WI38 (cell line): ENCODE data around the gene TXNRD3.

Source experiments
- H3K4me3 ChIP-seq: 2 replicates; pipeline ENCODE4 v1.5.1; 2011; ENCODE audit warnings: low read depth, mild to moderate bottlenecking, control low read depth, low read length
- TF ChIP-seq, protein P1 (sequence below): IDR thresholded peaks from 2 replicates; pipeline ENCODE4 v1.5.1; 2012; ENCODE audit warnings: low read depth, mild to moderate bottlenecking, control low read depth, low read length

Gene TXNRD3

DNA sequence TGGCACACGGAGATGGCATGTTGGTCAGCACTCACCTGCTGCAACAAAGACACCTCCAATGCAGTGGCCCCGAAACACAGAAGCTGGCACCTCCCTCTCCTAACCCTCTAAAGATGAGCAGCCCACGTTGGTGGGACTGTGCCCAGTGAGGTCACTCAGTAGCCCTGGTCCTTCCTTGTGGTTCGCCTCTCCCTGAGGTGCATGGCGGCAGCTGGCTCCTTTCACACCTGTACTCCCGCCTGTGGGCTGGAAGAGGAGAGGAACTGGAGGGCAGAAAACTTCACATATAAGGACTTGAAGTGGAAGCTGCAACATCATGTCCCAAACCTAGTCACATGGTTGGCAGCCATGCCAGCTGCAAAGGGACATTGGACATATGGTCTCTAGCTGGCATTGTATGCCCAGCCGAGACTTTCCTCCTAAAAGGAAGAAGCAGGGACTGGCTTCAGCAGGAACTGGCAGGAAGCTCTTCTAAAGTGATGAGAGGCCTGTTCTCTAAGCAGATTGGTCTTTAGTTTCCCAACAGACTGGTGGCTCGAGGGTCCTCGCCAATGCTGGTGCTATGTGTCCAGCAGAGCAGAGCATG, 85.4 kb downstream of the TXNRD3 start:
- TF ChIP-seq, protein P1, sequence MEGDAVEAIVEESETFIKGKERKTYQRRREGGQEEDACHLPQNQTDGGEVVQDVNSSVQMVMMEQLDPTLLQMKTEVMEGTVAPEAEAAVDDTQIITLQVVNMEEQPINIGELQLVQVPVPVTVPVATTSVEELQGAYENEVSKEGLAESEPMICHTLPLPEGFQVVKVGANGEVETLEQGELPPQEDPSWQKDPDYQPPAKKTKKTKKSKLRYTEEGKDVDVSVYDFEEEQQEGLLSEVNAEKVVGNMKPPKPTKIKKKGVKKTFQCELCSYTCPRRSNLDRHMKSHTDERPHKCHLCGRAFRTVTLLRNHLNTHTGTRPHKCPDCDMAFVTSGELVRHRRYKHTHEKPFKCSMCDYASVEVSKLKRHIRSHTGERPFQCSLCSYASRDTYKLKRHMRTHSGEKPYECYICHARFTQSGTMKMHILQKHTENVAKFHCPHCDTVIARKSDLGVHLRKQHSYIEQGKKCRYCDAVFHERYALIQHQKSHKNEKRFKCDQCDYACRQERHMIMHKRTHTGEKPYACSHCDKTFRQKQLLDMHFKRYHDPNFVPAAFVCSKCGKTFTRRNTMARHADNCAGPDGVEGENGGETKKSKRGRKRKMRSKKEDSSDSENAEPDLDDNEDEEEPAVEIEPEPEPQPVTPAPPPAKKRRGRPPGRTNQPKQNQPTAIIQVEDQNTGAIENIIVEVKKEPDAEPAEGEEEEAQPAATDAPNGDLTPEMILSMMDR: no peak
- H3K4me3 ChIP-seq: no peak overlapping the region

- H3K4me3 ChIP-seq: no peak overlapping the region
- TF ChIP-seq, protein P1: no peak
Measured at GRCh38 chr3:126568776-126569342, 86.1 kb downstream of the TXNRD3 start.

DNA sequence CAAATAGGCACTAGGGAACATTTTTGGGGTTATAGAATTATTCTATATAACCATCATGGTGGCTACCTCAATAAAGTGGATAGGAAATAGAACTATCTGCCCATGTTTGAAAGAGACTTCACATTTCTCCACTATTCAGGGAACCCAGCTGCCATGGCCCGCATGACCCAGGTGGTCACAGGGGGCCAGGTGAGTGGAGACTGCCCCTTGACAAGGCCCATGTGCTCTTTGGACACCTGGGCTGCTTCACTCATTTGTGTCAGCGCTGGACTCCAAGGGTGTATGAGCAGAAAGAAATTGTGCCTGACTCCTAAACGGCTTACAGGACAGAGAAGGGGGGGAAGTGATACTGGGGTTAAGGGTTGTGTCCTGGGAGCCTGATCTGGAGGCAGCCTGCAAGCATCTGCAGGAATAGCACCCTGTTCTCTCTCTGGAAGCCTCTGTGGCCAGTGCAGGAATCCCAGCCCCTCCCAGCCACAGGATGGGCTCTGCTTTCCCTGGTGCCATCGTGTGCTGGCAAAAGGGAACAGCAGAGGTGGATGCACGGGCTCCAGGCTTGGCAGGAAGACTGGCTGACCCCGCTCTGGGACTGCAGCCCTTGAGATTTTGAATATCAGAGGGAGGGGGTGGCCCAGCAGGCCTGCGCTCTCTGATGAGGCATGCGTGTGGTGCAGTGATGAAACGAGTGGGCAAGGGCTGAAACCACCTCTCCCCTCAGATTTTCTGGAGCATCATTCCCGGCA, 87.1 kb downstream of the TXNRD3 start:
- no peak overlapping the region for H3K4me3 ChIP-seq
- TF ChIP-seq, protein P1: no peak

- no peak overlapping the region for H3K4me3 ChIP-seq
- TF ChIP-seq, protein P1: no peak
Measured at GRCh38 chr3:126562737-126563276, 92.1 kb downstream of the TXNRD3 start.

- H3K4me3 ChIP-seq: no peak within 1 kb of the TSS
- TF ChIP-seq, protein P1: no peak
Measured at GRCh38 chr3:126558336-126559071, 96.4 kb downstream of the TXNRD3 start, which contains the start of gene C3orf22. TSS of gene C3orf22 (minus strand) at chr3:126558932. CDS start at chr3:126553390, 5,542 bp downstream.

DNA sequence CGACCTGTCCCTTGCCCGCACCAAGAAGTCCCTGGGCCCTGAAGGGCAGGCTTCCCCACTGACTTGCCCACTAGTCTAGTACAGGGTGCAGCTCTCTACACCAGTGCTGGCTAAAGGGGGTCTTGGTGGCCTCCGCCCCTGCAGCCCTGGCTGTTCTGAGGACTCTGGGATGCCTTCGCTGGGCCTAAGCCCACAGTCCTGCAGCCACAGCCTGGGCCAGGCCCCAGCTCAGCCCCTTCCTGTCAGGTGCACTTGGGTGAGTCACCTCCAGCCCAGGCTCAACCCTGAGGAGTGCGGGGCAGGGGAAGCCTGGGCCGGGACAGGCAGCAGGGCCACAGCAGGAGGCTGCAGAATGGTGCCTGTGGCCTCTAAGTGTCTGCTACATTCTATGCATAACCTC, 97.2 kb downstream of the TXNRD3 start:
- H3K4me3 ChIP-seq: no peak overlapping the region

More for the DNA sequence above, 97.2 kb downstream of the TXNRD3 start:
- TF ChIP-seq, protein P1: no peak
